HEK293 (cell line): ENCODE measurements around the gene LCN2.

ENCODE experiments used
- CTCF ChIA-PET: fragments of 350-600 bp; formaldehyde crosslinking; extraction: SDS; loops from one replicate; lab custom pipeline; 2021; ENCODE audit warnings: antibody characterized with exemption; lab: Yijun Ruan, JAX
- POLR2A ChIA-PET: fragments of 300-600 bp; formaldehyde crosslinking; extraction: SDS; loops from one replicate; lab custom pipeline; 2020; ENCODE audit warnings: antibody characterized with exemption, inconsistent platforms; lab: Yijun Ruan, JAX
- H3K27ac ChIP-seq: fragments of 200-500 bp; sonication (Bioruptor generic); 2 replicates; pipeline ENCODE4 v1.5.1; 2014; ENCODE audit warnings: low read depth, low read length, control low read depth, inconsistent platforms; ENCODE audit errors: extremely low read depth
- H3K36me3 ChIP-seq, 2 experiments: fragments of 200-500 bp in 1 of 2; sonication (Bioruptor generic) in 1 of 2; 1 replicate in 1 of 2; 2 replicates in 1 of 2; pipeline ENCODE4 v1.5.1; 2014 to 2017; ENCODE audit warnings: inconsistent platforms in 2 of 2, low read length in 2 of 2; ENCODE audit not compliant: control insufficient read depth in 2 of 2, insufficient read depth in 1 of 2
- H3K4me1 ChIP-seq: fragments of 200-500 bp; sonication (Bioruptor generic); 2 replicates; pipeline ENCODE4 v1.5.1; 2014; ENCODE audit warnings: mild to moderate bottlenecking, low read length, inconsistent platforms; ENCODE audit not compliant: control insufficient read depth, insufficient read depth
- H3K4me3 ChIP-seq: 2 replicates; pipeline ENCODE4 v1.5.1; 2011; ENCODE audit warnings: low read depth, mild to moderate bottlenecking, control low read depth, low read length, moderate library complexity
- H3K9me3 ChIP-seq: fragments of 200-500 bp; sonication (Bioruptor generic); 2 replicates; pipeline ENCODE4 v1.5.1; 2014; ENCODE audit warnings: low read depth, low read length, inconsistent platforms; ENCODE audit not compliant: control insufficient read depth, insufficient read depth
- SP2 ChIP-seq: fragments of 450-650 bp; formaldehyde crosslinking; IDR thresholded peaks from 2 replicates; pipeline ENCODE4 v1.5.1; 2016; ENCODE audit warnings: missing biosample characterization, missing genetic modification characterization
- WT1 ChIP-seq: fragments of 450-650 bp; formaldehyde crosslinking; IDR thresholded peaks from 2 replicates; pipeline ENCODE4 v1.5.1; 2016; ENCODE audit warnings: missing biosample characterization, missing genetic modification characterization
- ZBTB6 ChIP-seq: fragments of 450-650 bp; formaldehyde crosslinking; IDR thresholded peaks from 2 replicates; pipeline ENCODE4 v1.5.1; 2017; ENCODE audit warnings: missing biosample characterization, missing genetic modification characterization
- ZNF121 ChIP-seq: fragments of 450-650 bp; formaldehyde crosslinking; IDR thresholded peaks from 2 replicates; pipeline ENCODE4 v1.5.1; 2016; ENCODE audit warnings: missing biosample characterization, missing genetic modification characterization
- ZNF132 ChIP-seq: fragments of 450-650 bp; formaldehyde crosslinking; IDR thresholded peaks from 2 replicates; pipeline ENCODE4 v1.5.1; 2017; ENCODE audit warnings: missing biosample characterization, missing genetic modification characterization, borderline replicate concordance
- ZNF24 ChIP-seq: fragments of 450-650 bp; formaldehyde crosslinking; IDR thresholded peaks from 2 replicates; pipeline ENCODE4 v1.5.1; 2016; ENCODE audit warnings: missing biosample characterization, missing genetic modification characterization
- ZNF248 ChIP-seq: fragments of 450-650 bp; formaldehyde crosslinking; IDR thresholded peaks from 2 replicates; pipeline ENCODE4 v1.5.1; 2017; ENCODE audit warnings: missing biosample characterization, missing genetic modification characterization
- ZNF266 ChIP-seq: fragments of 450-650 bp; formaldehyde crosslinking; IDR thresholded peaks from 2 replicates; pipeline ENCODE4 v1.5.1; 2016; ENCODE audit warnings: missing biosample characterization, missing genetic modification characterization, low read depth
- ZNF280D ChIP-seq: fragments of 450-650 bp; formaldehyde crosslinking; IDR thresholded peaks from 2 replicates; pipeline ENCODE4 v1.5.1; 2016; ENCODE audit warnings: missing biosample characterization, missing genetic modification characterization
- ZNF391 ChIP-seq: fragments of 450-650 bp; formaldehyde crosslinking; IDR thresholded peaks from 2 replicates; pipeline ENCODE4 v1.5.1; 2016; ENCODE audit warnings: low read depth, missing biosample characterization, missing genetic modification characterization, borderline replicate concordance
- ZNF394 ChIP-seq: fragments of 450-650 bp; formaldehyde crosslinking; IDR thresholded peaks from 2 replicates; pipeline ENCODE4 v1.5.1; 2016; ENCODE audit warnings: missing biosample characterization, missing genetic modification characterization, mild to moderate bottlenecking, moderate library complexity, borderline replicate concordance
- ZNF423 ChIP-seq: fragments of 450-650 bp; formaldehyde crosslinking; IDR thresholded peaks from 2 replicates; pipeline ENCODE4 v1.5.1; 2016; ENCODE audit warnings: missing biosample characterization, missing genetic modification characterization
- ZNF433 ChIP-seq: fragments of 450-650 bp; formaldehyde crosslinking; IDR thresholded peaks from 2 replicates; pipeline ENCODE4 v1.5.1; 2016; ENCODE audit warnings: missing biosample characterization, missing genetic modification characterization, low read depth
- ZNF514 ChIP-seq: fragments of 450-650 bp; formaldehyde crosslinking; IDR thresholded peaks from 2 replicates; pipeline ENCODE4 v1.5.1; 2016; ENCODE audit warnings: missing biosample characterization, missing genetic modification characterization
- ZNF549 ChIP-seq: fragments of 450-650 bp; IDR thresholded peaks from 2 replicates; pipeline ENCODE4 v1.5.1; 2018; ENCODE audit warnings: missing biosample characterization, missing genetic modification characterization, mild to moderate bottlenecking, inconsistent platforms, moderate library complexity
- ZNF555 ChIP-seq: fragments of 450-650 bp; formaldehyde crosslinking; conservative IDR thresholded peaks from 2 replicates; pipeline ENCODE4 v1.5.1; 2017; ENCODE audit warnings: missing biosample characterization, mild to moderate bottlenecking, missing genetic modification characterization, inconsistent platforms
- ZNF561 ChIP-seq: fragments of 450-650 bp; IDR thresholded peaks from 2 replicates; pipeline ENCODE4 v1.5.1; 2018; ENCODE audit warnings: missing biosample characterization, missing genetic modification characterization, borderline replicate concordance
- ZNF610 ChIP-seq: fragments of 450-650 bp; formaldehyde crosslinking; IDR thresholded peaks from 2 replicates; pipeline ENCODE4 v1.5.1; 2016; ENCODE audit warnings: missing biosample characterization, missing genetic modification characterization, borderline replicate concordance
- ZNF768 ChIP-seq: fragments of 450-650 bp; formaldehyde crosslinking; IDR thresholded peaks from 2 replicates; pipeline ENCODE4 v1.5.1; 2018; ENCODE audit warnings: missing biosample characterization, mild to moderate bottlenecking, missing genetic modification characterization
- ZSCAN16 ChIP-seq: fragments of 450-650 bp; formaldehyde crosslinking; IDR thresholded peaks from 2 replicates; pipeline ENCODE4 v1.5.1; 2016; ENCODE audit warnings: missing biosample characterization, missing genetic modification characterization
- TF ChIP-seq, protein P1 (sequence below): sonication (generic); formaldehyde crosslinking; IDR thresholded peaks from 2 replicates; pipeline ENCODE4 v1.8.1; 2022; ENCODE audit warnings: mild to moderate bottlenecking, moderate library complexity, missing genetic modification reagents
- TF ChIP-seq, protein P2 (sequence below): fragments of 450-650 bp; formaldehyde crosslinking; conservative IDR thresholded peaks from 2 replicates; pipeline ENCODE4 v1.5.1; 2016; ENCODE audit warnings: low read depth, missing biosample characterization, missing genetic modification characterization
- TF ChIP-seq, protein P3 (sequence below): fragments of 450-650 bp; formaldehyde crosslinking; IDR thresholded peaks from 2 replicates; pipeline ENCODE4 v1.5.1; 2016; ENCODE audit warnings: missing biosample characterization, missing genetic modification characterization
- TF ChIP-seq, protein P4 (sequence below): fragments of 450-650 bp; formaldehyde crosslinking; IDR thresholded peaks from 2 replicates; pipeline ENCODE4 v1.5.1; 2016; ENCODE audit warnings: missing biosample characterization, missing genetic modification characterization, borderline replicate concordance

The LCN2 gene

DNA sequence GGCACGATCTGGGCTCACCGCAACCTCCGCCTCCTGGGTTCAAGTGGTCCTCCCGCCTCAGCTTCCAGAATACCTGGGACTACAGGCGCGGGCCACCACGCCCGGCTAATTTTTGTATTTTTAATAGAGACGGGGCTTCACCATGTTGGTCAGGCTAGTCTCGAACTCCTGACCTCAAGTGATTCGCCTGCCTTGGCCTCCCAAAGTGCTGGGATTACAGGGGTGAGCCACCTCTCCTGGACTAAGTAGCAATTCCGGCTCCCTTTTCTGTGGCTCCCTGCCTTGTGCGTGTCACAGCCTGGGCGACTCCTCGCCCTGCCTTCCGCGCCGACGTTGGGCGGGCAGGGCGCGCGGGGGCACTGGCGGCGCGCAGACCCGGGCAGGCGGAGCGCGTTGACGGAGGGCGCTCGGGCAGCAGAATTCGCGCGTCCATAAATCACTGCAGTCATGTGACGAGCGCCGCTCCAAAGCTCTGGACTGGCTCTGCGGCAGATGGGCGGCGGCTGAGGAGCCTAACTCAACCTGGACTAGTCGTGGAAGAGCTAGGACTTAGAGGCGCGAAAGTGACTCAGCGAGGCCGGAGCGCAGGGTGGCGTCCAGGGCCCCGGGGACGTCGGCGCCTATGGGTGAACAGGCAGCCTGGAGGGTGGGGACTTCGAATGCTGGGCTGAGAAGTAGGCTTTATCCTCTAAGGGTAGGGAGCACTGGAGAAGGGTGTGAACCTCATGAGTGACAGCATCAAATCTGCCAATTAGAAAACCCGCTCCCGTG is 43.5 kb downstream of the LCN2 start:
- ChIA-PET CTCF (interaction anchor here (0.6 to 2.2 kb wide), 9 partner anchors 9 to 254 kb away, joined by 3 to 11 read pairs (median 5); partner anchors contain the start of gene DNM1), POLR2A (interaction anchor here (0.6 to 4.5 kb wide), 10 partner anchors 24 to 691 kb away, joined by 3 to 30 read pairs (median 4); partner anchors contain the start of genes BBLN, GOLGA2, SPTAN1 and SWI5)
- Histone ChIP-seq H3K4me1 (no peaks in the 10 kb centered on the region), H3K27ac (no peak overlapping the region), H3K9me3 (no peaks in the 10 kb centered on the region), H3K4me3 (peak overlapping the region; percentile 18), H3K36me3 (peaks cover 5 to 24% of the 10 kb centered on the region in 2 experiments; a peak in 2 of 3 replicates)
- TF ChIP-seq ZBTB6 (tag by site-specific recombination) (0 out of 2 replicates have a peak, but pooled peaks have one; percentile 8), ZNF394 (tag by site-specific recombination) (no peak), ZSCAN16 (no peak), ZNF423 (peak; percentile 92), WT1 (tag by site-specific recombination) (no peak), ZNF549 (no peak), ZNF555 (tag by site-specific recombination) (no peak), ZNF132 (tag by site-specific recombination) (no peak), ZNF768 (tag by site-specific recombination) (no peak), ZNF561 (tag by site-specific recombination) (peak; percentile 96), ZNF121 (tag by site-specific recombination) (no peak), ZNF514 (tag by site-specific recombination) (no peak), SP2 (peak; percentile 75), ZNF266 (tag by site-specific recombination) (no peak), ZNF248 (tag by site-specific recombination) (no peak), ZNF391 (tag by site-specific recombination) (no peak), ZNF24 (0 out of 2 replicates have a peak, but pooled peaks have one; percentile 57), ZNF433 (tag by site-specific recombination) (no peak), ZNF280D (tag by site-specific recombination) (no peak), ZNF610 (tag by site-specific recombination) (peak; percentile 91; the same call in 1 of the 2 replicates)
- TF ChIP-seq, protein P1, sequence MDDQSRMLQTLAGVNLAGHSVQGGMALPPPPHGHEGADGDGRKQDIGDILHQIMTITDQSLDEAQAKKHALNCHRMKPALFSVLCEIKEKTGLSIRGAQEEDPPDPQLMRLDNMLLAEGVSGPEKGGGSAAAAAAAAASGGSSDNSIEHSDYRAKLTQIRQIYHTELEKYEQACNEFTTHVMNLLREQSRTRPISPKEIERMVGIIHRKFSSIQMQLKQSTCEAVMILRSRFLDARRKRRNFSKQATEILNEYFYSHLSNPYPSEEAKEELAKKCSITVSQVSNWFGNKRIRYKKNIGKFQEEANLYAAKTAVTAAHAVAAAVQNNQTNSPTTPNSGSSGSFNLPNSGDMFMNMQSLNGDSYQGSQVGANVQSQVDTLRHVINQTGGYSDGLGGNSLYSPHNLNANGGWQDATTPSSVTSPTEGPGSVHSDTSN (CRISPR knock-in tag): peak; percentile 96
- TF ChIP-seq, protein P2, sequence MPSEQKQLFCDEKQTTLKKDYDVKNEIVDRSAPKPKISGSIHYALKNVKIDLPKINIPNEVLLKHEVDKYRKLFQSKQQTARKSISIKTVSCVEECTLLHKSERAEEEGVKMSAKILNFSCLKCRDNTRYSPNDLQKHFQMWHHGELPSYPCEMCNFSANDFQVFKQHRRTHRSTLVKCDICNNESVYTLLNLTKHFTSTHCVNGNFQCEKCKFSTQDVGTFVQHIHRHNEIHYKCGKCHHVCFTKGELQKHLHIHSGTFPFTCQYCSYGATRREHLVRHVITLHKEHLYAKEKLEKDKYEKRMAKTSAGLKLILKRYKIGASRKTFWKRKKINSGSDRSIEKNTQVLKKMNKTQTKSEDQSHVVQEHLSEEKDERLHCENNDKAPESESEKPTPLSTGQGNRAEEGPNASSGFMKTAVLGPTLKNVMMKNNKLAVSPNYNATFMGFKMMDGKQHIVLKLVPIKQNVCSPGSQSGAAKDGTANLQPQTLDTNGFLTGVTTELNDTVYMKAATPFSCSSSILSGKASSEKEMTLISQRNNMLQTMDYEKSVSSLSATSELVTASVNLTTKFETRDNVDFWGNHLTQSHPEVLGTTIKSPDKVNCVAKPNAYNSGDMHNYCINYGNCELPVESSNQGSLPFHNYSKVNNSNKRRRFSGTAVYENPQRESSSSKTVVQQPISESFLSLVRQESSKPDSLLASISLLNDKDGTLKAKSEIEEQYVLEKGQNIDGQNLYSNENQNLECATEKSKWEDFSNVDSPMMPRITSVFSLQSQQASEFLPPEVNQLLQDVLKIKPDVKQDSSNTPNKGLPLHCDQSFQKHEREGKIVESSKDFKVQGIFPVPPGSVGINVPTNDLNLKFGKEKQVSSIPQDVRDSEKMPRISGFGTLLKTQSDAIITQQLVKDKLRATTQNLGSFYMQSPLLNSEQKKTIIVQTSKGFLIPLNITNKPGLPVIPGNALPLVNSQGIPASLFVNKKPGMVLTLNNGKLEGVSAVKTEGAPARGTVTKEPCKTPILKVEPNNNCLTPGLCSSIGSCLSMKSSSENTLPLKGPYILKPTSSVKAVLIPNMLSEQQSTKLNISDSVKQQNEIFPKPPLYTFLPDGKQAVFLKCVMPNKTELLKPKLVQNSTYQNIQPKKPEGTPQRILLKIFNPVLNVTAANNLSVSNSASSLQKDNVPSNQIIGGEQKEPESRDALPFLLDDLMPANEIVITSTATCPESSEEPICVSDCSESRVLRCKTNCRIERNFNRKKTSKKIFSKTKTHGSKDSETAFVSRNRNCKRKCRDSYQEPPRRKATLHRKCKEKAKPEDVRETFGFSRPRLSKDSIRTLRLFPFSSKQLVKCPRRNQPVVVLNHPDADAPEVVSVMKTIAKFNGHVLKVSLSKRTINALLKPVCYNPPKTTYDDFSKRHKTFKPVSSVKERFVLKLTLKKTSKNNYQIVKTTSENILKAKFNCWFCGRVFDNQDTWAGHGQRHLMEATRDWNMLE (tag by site-specific recombination): no peak
- TF ChIP-seq, protein P3, sequence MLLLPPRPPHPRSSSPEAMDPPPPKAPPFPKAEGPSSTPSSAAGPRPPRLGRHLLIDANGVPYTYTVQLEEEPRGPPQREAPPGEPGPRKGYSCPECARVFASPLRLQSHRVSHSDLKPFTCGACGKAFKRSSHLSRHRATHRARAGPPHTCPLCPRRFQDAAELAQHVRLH: 0 out of 2 replicates have a peak, but pooled peaks have one; percentile 8
- TF ChIP-seq, protein P4, sequence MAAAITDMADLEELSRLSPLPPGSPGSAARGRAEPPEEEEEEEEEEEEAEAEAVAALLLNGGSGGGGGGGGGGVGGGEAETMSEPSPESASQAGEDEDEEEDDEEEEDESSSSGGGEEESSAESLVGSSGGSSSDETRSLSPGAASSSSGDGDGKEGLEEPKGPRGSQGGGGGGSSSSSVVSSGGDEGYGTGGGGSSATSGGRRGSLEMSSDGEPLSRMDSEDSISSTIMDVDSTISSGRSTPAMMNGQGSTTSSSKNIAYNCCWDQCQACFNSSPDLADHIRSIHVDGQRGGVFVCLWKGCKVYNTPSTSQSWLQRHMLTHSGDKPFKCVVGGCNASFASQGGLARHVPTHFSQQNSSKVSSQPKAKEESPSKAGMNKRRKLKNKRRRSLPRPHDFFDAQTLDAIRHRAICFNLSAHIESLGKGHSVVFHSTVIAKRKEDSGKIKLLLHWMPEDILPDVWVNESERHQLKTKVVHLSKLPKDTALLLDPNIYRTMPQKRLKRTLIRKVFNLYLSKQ (tag by site-specific recombination): no peak
